ENCODE results near the gene ASCL5.

- no peak for TF ChIP-seq CTCF (IDR thresholded peaks at IDR 0.05; ENCODE audit: insufficient read depth, low read length, poor library complexity, severe bottlenecking)
- TF ChIP-seq EZH2phosphoT487 (conservative IDR thresholded peaks at IDR 0.05; ENCODE audit: low read length) = no peak
Measured at GRCh38 chr1:201173736-201174135, 46.8 kb upstream of the ASCL5 start.
